GM12872 (cell line): ENCODE measurements around the gene LMOD2.
A peak's percentile ranks its signal among the peaks of the same experiment; 100 is the strongest.

Experiments
- TF ChIP-seq, protein P1 (sequence below): IDR thresholded peaks from 3 replicates; pipeline ENCODE4 v1.5.1; 2011; ENCODE audit warnings: low read depth, mild to moderate bottlenecking, low read length, moderate library complexity; ENCODE audit not compliant: insufficient read depth

The LMOD2 gene

DNA sequence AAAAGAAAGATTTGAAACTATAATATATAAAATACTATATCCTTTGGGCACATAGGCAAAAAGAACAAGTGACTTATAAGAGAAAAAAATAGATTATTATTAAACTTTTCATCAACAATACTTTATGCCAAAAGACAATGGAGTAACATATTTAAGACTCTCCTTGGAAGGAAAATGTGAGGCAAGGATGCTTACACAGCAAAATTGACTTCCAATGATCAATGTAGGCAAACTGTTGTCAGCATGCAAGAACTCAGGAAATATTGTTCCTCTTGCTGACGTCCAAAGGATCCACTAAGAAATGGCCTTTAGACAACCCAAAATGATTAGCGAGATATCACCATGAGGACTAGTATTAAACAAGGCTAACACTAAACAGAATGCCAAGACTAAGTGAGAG is 22.9 kb upstream of the LMOD2 start:
- TF ChIP-seq, protein P1, sequence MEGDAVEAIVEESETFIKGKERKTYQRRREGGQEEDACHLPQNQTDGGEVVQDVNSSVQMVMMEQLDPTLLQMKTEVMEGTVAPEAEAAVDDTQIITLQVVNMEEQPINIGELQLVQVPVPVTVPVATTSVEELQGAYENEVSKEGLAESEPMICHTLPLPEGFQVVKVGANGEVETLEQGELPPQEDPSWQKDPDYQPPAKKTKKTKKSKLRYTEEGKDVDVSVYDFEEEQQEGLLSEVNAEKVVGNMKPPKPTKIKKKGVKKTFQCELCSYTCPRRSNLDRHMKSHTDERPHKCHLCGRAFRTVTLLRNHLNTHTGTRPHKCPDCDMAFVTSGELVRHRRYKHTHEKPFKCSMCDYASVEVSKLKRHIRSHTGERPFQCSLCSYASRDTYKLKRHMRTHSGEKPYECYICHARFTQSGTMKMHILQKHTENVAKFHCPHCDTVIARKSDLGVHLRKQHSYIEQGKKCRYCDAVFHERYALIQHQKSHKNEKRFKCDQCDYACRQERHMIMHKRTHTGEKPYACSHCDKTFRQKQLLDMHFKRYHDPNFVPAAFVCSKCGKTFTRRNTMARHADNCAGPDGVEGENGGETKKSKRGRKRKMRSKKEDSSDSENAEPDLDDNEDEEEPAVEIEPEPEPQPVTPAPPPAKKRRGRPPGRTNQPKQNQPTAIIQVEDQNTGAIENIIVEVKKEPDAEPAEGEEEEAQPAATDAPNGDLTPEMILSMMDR, result no peak

DNA sequence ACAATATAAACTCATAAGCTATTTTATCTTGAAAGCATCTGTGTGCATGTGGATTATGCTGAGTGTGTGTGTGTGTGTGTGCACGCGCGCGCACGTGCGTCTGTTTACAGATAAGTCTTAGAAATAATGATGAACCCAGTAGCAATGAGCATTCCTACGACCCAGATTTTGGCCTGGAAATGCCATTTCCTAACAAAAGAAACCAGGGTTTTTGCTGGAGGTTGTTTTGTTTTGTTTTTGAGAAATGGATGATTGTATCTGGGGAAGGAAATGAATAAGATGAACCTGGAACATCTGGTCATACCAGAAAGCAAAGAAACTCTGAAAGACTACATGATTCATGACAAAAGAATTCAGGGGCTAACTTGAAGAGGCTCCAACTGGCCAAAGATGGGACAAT is 22.1 kb upstream of the LMOD2 start:
- TF ChIP-seq, protein P1, result no peak

DNA sequence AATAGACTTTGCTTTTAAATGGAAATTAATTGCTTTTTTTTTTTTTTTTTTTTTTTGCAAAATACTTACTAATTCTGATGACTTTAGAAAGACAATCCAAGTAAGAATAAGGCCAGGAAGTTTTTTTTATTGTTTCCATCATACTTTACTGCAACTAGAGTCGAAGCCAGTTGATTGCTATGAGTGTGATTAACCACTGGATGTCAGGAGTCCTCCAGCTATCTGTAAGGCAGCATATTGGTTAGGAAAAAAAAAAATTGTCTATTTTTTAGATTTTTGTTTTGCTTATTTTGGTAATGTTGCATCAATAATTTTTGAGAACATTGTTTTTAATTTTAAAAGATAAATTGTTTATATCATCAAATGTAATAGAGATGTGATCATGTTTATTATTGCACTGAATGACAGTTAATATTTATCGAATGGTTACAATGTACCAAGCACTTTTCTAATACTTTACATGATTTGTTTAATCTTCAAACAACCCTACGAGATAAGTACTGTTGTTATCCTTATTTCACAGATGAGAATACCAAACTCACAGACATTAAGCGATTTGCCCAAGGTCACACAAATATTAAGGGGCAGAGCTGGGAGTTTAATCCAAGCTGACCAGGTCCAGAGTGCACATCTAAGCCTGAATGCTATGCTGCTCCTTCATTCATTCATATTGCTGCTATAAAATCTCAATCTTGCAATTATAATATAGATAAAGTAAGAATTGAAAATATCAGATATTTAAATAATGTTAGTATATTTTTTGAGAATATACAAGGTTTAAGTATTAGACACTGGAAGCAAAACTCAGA is 19.9 kb upstream of the LMOD2 start:
- TF ChIP-seq, protein P1, result 0 out of 3 replicates have a peak, but pooled peaks have one; percentile 32

DNA sequence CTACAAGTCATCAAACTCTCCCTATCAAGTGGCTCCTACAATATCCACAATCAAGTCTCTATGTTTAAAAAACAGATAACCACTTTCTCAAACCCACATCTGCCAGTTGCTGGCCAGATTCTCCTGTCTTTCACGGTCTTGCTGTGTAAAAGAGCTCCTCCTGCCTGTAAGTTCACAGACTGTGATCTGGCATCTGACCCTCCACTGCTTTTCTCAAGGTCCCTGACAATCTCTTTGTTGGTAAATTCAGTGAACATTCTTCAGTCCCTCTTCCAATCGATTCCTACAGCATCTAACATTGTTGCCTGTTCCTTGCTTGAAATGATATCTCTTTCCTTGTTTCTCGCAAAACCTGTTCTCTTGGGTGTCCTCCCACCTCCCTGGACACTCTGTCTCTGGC is 18.5 kb upstream of the LMOD2 start:
- TF ChIP-seq, protein P1, result 0 out of 3 replicates have a peak, but pooled peaks have one; percentile 7

DNA sequence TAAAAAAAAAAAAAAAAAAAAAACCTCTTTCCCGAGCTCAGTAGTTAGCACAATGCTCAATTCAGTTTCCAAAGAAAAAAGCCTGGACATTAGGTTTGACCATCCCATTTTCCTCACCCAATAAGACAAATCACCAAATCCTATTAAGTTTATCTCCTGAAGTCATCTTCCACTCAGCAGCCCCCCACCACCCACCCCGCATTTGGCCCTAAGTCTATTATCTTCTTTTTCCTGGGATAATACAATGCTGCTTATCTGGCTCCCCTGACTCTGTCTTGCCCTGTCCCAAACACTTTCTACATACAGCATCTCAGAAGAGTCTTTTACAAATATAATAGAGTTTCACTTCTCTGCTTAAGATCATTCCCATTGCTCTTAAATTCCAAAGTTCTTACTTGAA is 17.8 kb upstream of the LMOD2 start:
- TF ChIP-seq, protein P1, result no peak

DNA sequence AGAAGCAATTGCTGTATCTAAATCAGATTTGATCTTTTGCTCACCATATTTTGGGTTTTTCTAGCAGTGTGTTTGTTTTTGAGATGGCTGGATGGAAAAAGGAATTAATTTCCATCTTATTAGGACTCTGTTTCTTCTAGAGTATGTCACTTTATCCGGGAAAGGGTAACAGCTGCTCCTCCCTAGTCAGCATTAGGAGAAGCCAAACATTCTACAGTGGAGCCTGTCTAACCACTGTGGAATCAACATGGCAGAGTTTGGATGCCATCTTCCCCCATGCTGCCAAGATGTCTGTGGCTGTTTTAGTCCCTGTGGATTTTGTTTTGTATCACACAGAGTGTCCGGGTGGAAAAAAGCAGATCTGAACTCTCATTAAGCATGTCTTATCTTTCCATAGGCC is 16.0 kb upstream of the LMOD2 start:
- TF ChIP-seq, protein P1, result no peak

DNA sequence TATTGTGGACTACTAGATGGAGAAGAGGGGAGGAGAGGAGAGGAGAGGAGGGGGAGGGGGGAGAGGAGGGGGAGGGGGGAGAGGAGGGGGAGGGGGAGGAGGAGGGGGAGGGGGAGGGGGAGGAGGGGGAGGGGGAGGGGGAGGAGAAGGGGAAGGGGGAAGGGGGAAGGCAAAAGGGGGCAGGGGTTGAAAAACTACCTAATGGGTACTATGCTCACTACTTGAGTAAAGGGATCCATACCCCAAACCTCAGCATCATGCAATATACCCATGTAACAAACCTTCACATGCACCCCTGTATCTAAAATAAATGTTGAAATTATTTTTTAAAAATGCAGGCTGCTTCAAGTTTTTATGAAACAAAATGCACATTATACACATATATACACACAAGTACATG is 15.1 kb upstream of the LMOD2 start:
- TF ChIP-seq, protein P1, result no peak
